ENCODE data around the gene DDX10.

- no peak for TF ChIP-seq ZFX (IDR thresholded peaks at IDR 0.05)
- TF ChIP-seq, protein P1, sequence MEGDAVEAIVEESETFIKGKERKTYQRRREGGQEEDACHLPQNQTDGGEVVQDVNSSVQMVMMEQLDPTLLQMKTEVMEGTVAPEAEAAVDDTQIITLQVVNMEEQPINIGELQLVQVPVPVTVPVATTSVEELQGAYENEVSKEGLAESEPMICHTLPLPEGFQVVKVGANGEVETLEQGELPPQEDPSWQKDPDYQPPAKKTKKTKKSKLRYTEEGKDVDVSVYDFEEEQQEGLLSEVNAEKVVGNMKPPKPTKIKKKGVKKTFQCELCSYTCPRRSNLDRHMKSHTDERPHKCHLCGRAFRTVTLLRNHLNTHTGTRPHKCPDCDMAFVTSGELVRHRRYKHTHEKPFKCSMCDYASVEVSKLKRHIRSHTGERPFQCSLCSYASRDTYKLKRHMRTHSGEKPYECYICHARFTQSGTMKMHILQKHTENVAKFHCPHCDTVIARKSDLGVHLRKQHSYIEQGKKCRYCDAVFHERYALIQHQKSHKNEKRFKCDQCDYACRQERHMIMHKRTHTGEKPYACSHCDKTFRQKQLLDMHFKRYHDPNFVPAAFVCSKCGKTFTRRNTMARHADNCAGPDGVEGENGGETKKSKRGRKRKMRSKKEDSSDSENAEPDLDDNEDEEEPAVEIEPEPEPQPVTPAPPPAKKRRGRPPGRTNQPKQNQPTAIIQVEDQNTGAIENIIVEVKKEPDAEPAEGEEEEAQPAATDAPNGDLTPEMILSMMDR (conservative IDR thresholded peaks at IDR 0.05) = no peak
These were observed 101.8 kb downstream of the DDX10 start for GRCh38 chr11:108766596-108767173.
